ENCODE data around the gene MRPS18B.

DNA sequence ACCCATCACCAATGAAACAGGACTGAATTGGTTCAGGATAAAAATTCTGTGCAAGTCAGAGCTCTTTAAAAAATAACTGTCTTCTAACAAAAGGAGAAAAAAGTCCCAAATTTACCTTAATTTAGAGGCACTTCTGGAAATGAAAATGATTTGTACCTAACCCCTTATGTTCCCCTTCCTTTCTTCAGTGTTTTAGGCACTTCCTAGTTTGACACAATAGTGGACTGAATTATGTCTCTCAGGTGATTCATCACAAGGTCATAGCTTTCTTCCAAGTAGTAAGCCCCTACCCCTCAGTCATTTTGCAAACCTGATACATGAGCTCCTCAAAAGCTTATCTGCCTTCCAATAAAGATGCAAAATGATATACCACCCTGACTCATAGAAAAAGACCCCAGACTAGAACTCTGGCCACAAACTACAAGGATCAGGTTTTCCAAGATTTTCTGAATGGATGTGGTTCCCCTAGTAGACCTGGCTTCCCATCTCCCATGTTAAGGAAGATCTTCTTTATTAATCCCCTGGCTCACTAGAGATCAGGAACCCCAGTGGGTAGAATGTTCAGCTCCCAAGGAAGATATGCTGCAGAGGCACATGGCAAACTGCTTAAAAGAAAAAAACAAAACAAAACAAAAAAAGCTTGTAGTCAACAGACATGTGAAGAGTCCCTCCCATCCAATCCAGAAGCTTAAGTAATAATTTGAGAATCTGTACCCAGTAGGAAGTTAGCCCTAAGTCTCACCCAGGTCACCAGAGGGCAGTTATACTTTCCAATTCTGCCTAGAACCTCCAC is 4.2 kb upstream of the MRPS18B start:
- TF ChIP-seq CTCF (IDR thresholded peaks at IDR 0.05) = no peak
- TF ChIP-seq POLR2A (IDR thresholded peaks at IDR 0.05) = no peak
